SK-N-SH treated with all-trans-retinoic acid at 6 μM for 48 hours (cell line): ENCODE results near the gene RGL3.

Experiments
- ATAC-seq: fragments of 200-7000 bp; cut with Tn5 transposase; 3 replicates; pipeline ENCODE4 v1.9.1; 2020; ENCODE audit warnings: mild to moderate bottlenecking, moderate library complexity
- ARNTL ChIP-seq: fragments of 450-650 bp; formaldehyde crosslinking; IDR thresholded peaks from 2 replicates; pipeline ENCODE4 v1.5.0; 2020; ENCODE audit warnings: low read depth, mild to moderate bottlenecking, moderate library complexity, borderline replicate concordance
- BACH2 ChIP-seq: fragments of 250-450 bp; sonication (Bioruptor Pico); IDR thresholded peaks from 2 replicates; pipeline ENCODE4 v1.9.0; 2021; ENCODE audit warnings: mild to moderate bottlenecking, borderline replicate concordance
- CSDC2 ChIP-seq: fragments of 250-450 bp; sonication (Bioruptor Pico); IDR thresholded peaks from 2 replicates; pipeline ENCODE4 v1.5.0; 2020; ENCODE audit warnings: mild to moderate bottlenecking, moderate library complexity
- ESRRG ChIP-seq: fragments of 250-450 bp; sonication (Bioruptor Pico); IDR thresholded peaks from 2 replicates; pipeline ENCODE4 v1.6.1; 2021; ENCODE audit warnings: mild to moderate bottlenecking
- GLIS3 ChIP-seq: fragments of 250-450 bp; sonication (Bioruptor Pico); IDR thresholded peaks from 2 replicates; pipeline ENCODE4 v1.5.0; 2020; ENCODE audit warnings: mild to moderate bottlenecking, moderate library complexity
- ISL1 ChIP-seq: fragments of 250-450 bp; sonication (Bioruptor Pico); IDR thresholded peaks from 2 replicates; pipeline ENCODE4 v2.1.2; 2022; ENCODE audit warnings: mild to moderate bottlenecking, moderate library complexity
- OSR1 ChIP-seq: fragments of 250-450 bp; sonication (Bioruptor Pico); IDR thresholded peaks from 2 replicates; pipeline ENCODE4 v1.8.0; 2022; ENCODE audit warnings: moderate library complexity, mild to moderate bottlenecking, inconsistent platforms
- PPARA ChIP-seq: fragments of 250-450 bp; sonication (Bioruptor Pico); IDR thresholded peaks from 2 replicates; pipeline ENCODE4 v1.5.0; 2020; ENCODE audit warnings: mild to moderate bottlenecking, borderline replicate concordance
- RARB ChIP-seq: fragments of 250-450 bp; sonication (Bioruptor Pico); IDR thresholded peaks from 2 replicates; pipeline ENCODE4 v1.8.0; 2021; ENCODE audit warnings: mild to moderate bottlenecking, moderate library complexity
- SNAI2 ChIP-seq: fragments of 250-450 bp; sonication (Bioruptor Pico); IDR thresholded peaks from 2 replicates; pipeline ENCODE4 v1.5.0; 2020; ENCODE audit warnings: mild to moderate bottlenecking, moderate library complexity
- TCF4 ChIP-seq: fragments of 250-450 bp; sonication (Bioruptor Pico); IDR thresholded peaks from 2 replicates; pipeline ENCODE4 v1.8.0; 2021; ENCODE audit warnings: mild to moderate bottlenecking, moderate library complexity, borderline replicate concordance
- TOX ChIP-seq: fragments of 250-450 bp; sonication (Bioruptor Pico); IDR thresholded peaks from 2 replicates; pipeline ENCODE4 v1.8.0; 2021; ENCODE audit warnings: mild to moderate bottlenecking, moderate library complexity, borderline replicate concordance
- TSHZ2 ChIP-seq: fragments of 250-450 bp; sonication (Bioruptor Pico); IDR thresholded peaks from 2 replicates; pipeline ENCODE4 v1.5.0; 2020; ENCODE audit warnings: mild to moderate bottlenecking, moderate library complexity
- ZC3H10 ChIP-seq: fragments of 250-450 bp; sonication (Bioruptor Pico); IDR thresholded peaks from 2 replicates; pipeline ENCODE4 v1.5.1; 2021; ENCODE audit warnings: mild to moderate bottlenecking, moderate library complexity
- ZFP3 ChIP-seq: fragments of 250-450 bp; sonication (Bioruptor Pico); IDR thresholded peaks from 2 replicates; pipeline ENCODE4 v1.5.0; 2020; ENCODE audit warnings: mild to moderate bottlenecking, moderate library complexity
- ZFP30 ChIP-seq: fragments of 450-650 bp; formaldehyde crosslinking; IDR thresholded peaks from 2 replicates; pipeline ENCODE4 v1.5.0; 2022; ENCODE audit warnings: mild to moderate bottlenecking, moderate library complexity
- ZNF565 ChIP-seq: fragments of 450-650 bp; formaldehyde crosslinking; conservative IDR thresholded peaks from 2 replicates; pipeline ENCODE4 v1.5.0; 2020; ENCODE audit warnings: low read depth, mild to moderate bottlenecking, moderate library complexity
- ZNF70 ChIP-seq: fragments of 450-650 bp; formaldehyde crosslinking; IDR thresholded peaks from 2 replicates; pipeline ENCODE4 v1.5.0; 2020; ENCODE audit warnings: mild to moderate bottlenecking, moderate library complexity
- ZNF8 ChIP-seq: fragments of 450-650 bp; formaldehyde crosslinking; IDR thresholded peaks from 2 replicates; pipeline ENCODE4 v1.5.0; 2020; ENCODE audit warnings: mild to moderate bottlenecking, moderate library complexity
- TF ChIP-seq, protein P1 (sequence below): fragments of 250-450 bp; sonication (Bioruptor Pico); IDR thresholded peaks from 2 replicates; pipeline ENCODE4 v1.8.0; 2021; ENCODE audit warnings: low read depth, mild to moderate bottlenecking, moderate library complexity, borderline replicate concordance
- TF ChIP-seq, protein P2 (sequence below): fragments of 250-450 bp; sonication (Bioruptor Pico); IDR thresholded peaks from 2 replicates; pipeline ENCODE4 v1.5.1; 2020; ENCODE audit warnings: low read depth, mild to moderate bottlenecking, moderate library complexity

The RGL3 gene

DNA sequence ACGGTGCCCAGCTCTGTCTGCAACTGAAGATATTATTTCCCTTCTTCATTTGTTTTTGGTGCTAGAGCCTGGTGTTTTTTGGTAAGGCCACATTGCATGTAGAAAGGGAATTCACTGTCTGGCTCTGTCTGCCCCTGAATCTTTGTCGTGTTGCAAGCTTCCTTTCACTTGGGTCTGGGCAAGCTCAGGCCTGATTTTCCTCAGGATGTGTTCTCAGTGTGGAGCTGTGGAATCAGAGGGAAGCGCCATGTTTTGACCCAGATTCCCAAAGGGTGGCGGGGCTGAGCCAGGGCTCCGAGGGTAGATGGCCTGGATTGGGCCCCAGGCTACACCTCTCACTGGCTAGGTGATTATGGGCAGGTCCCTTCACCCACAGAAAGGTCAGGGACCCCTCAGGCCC lies 24.9 kb upstream of the RGL3 start:
- no peak for ATAC-seq
- TF ChIP-seq SNAI2 (CRISPR knock-in tag) (no peak), ESRRG (CRISPR knock-in tag) (no peak), GLIS3 (CRISPR knock-in tag) (no peak), TCF4 (no peak), ZC3H10 (no peak)
- TF ChIP-seq, all 23 proteins: peak for 0

DNA sequence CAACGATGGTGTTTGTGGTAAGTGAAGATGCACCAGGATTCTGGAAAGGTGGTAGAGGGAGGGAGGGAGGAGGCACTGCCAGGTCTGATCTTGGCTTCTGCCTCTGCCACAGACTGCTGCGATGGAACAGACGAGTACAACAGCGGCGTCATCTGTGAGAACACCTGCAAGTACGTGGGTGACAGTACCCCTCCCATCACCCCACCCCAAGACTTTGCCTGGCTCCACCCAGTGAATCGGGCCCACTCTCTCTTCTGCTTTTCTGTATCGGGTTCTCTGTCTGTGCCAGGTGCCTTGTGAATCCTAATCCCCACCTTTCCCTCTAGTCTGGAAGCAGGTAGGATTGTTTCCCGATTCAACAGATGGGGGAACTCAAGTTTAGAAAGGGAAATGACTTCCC lies 18.8 kb upstream of the RGL3 start:
- ATAC-seq = no peak
- no peak for TF ChIP-seq TSHZ2 (CRISPR knock-in tag)
- TF ChIP-seq PPARA (CRISPR knock-in tag) = no peak
- TF ChIP-seq TCF4 = no peak
- no peak for TF ChIP-seq SNAI2 (CRISPR knock-in tag)
- no peak for TF ChIP-seq ARNTL (CRISPR knock-in tag)
- no peak for TF ChIP-seq ZC3H10
- TF ChIP-seq ZFP3 (CRISPR knock-in tag) = no peak
- TF ChIP-seq ZNF8 (CRISPR knock-in tag) = no peak
- no peak for TF ChIP-seq ZFP30 (CRISPR knock-in tag)
- no peak for TF ChIP-seq GLIS3 (CRISPR knock-in tag)

DNA sequence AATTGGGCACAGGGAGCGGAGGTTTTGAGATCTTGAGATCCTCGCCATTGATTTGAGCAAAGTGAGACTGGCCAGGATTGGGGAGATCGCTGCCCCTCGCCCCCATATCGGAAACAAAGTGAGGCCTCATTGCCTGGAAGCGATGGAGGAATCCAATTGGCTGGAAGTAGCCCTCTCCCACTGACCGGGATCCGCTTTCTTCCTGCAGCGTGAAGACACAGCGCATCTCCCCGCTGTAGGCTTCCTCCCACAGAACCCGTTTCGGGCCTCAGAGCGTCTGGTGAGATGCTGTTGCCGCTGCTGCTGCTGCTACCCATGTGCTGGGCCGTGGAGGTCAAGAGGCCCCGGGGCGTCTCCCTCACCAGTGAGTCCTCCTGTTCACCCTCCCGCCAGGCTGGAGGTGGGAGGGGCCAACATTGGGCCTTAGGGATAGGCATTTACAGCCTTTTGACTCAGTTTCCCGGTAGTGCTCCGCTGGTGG lies 16.8 kb upstream of the RGL3 start:
- peak; percentile 19 for ATAC-seq

More for the DNA sequence above, 16.8 kb upstream of the RGL3 start:
- TF ChIP-seq, protein P1, sequence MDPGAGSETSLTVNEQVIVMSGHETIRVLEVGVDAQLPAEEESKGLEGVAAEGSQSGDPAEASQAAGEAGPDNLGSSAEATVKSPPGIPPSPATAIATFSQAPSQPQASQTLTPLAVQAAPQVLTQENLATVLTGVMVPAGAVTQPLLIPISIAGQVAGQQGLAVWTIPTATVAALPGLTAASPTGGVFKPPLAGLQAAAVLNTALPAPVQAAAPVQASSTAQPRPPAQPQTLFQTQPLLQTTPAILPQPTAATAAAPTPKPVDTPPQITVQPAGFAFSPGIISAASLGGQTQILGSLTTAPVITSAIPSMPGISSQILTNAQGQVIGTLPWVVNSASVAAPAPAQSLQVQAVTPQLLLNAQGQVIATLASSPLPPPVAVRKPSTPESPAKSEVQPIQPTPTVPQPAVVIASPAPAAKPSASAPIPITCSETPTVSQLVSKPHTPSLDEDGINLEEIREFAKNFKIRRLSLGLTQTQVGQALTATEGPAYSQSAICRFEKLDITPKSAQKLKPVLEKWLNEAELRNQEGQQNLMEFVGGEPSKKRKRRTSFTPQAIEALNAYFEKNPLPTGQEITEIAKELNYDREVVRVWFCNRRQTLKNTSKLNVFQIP (CRISPR knock-in tag) = no peak
- no peak for TF ChIP-seq ZFP30 (CRISPR knock-in tag)
- TF ChIP-seq ZC3H10 = no peak
- TF ChIP-seq CSDC2 (CRISPR knock-in tag) = no peak
- TF ChIP-seq OSR1 (CRISPR knock-in tag) = no peak
- TF ChIP-seq TOX (CRISPR knock-in tag) = no peak
- TF ChIP-seq, protein P2, sequence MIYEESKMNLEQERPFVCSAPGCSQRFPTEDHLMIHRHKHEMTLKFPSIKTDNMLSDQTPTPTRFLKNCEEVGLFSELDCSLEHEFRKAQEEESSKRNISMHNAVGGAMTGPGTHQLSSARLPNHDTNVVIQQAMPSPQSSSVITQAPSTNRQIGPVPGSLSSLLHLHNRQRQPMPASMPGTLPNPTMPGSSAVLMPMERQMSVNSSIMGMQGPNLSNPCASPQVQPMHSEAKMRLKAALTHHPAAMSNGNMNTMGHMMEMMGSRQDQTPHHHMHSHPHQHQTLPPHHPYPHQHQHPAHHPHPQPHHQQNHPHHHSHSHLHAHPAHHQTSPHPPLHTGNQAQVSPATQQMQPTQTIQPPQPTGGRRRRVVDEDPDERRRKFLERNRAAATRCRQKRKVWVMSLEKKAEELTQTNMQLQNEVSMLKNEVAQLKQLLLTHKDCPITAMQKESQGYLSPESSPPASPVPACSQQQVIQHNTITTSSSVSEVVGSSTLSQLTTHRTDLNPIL (CRISPR knock-in tag) = no peak
- TF ChIP-seq BACH2 (CRISPR knock-in tag) = no peak
- no peak for TF ChIP-seq PPARA (CRISPR knock-in tag)
- no peak for TF ChIP-seq ARNTL (CRISPR knock-in tag)
- no peak for TF ChIP-seq ISL1 (CRISPR knock-in tag)
- no peak for TF ChIP-seq ZNF70 (CRISPR knock-in tag)
- no peak for TF ChIP-seq TCF4
- no peak for TF ChIP-seq RARB (CRISPR knock-in tag)
- TF ChIP-seq SNAI2 (CRISPR knock-in tag) = no peak
- TF ChIP-seq ZNF565 = no peak
- no peak for TF ChIP-seq TSHZ2 (CRISPR knock-in tag)
- no peak for TF ChIP-seq GLIS3 (CRISPR knock-in tag)
- TF ChIP-seq ZNF8 (CRISPR knock-in tag) = no peak
- no peak for TF ChIP-seq ESRRG (CRISPR knock-in tag)
